Activated CD8-positive, alpha-beta memory T cell treated with anti-CD3 and anti-CD28 coated beads for 48 hours (primary cell): ENCODE data around the gene HSPB7.
"Not testable (repeated sequence)": the region's sequence is repeated elsewhere in the genome, so short reads cannot be mapped to it uniquely, and the experiment has no call there.

Source experiments
- DNase-seq, 3 experiments: peaks; one replicate each; pipeline ENCODE4 v3.0.0-alpha.2; 2020; ENCODE audit warnings: low read depth in 2 of 3, low spot score in 2 of 3

Gene HSPB7

DNA sequence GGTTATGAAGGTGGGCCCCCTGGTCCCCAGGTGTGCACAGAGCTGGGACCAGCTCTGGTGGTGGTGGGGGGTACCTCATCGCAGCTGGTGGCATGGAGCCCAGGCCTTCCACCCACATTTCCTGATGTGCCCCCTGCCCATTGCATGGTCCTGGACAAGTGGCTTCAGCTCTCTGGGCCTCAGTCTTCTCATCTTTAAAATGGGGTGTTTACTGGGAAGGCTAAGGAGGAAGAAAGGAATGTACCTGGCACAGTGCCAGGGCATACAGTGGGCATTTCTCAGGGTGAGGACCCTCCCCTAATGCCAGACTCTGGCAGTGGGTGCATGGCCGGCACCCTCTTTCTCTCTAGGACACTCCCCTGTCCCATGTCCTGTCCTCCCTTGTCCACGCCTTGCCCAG is 33.2 kb upstream of the HSPB7 start:
- DNase-seq: no peak

DNA sequence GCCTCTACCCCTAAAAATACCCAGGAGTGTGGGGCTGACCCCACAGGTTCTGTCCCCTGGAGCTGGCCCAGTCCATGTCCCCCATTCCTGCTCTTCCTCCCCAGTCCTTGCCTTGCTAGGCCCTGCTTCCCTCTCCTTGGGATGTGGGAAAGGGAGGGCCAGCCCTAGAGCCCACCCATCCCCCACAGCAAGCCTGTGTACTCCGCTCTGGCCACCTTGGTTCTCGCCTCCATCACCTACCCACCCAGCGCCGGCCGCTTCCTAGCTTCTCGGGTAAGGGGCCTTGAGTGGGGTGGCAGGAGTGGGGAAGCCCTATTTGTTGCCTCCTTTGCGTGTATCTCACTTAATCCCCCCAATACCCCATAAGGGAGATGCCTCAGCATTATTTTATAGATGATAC is 32.5 kb upstream of the HSPB7 start:
- DNase-seq: no peak

DNA sequence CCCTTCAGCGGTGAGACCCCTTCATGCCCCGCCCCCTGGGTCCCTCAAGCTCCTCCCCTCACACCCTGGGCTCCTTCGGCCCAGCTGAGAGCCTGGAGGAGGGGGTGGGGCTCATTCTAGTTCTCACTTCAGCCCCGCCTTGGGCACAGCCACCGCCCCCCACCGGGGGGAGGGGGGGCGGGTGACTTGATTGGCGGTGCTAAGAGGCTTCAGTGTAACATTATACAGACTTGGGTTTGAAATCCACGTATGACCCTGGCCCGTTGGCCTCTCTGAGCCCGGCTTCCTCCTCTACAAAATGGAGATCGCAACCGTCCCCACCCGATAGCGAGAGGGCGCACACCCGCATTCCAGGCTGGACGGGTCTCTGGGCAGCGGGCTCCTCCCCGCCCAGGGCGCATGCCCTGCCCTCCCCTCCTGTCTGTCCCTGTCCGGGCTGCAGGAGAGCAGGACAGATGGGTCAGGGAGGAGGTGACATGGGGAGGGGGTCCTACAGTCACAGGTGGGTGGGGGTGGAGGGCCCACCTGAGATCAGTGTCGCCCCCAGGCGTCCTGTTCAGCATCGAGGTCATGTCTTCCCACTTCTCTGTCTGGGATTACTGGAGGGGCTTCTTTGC is 30.8 kb upstream of the HSPB7 start:
- no peak for DNase-seq

DNA sequence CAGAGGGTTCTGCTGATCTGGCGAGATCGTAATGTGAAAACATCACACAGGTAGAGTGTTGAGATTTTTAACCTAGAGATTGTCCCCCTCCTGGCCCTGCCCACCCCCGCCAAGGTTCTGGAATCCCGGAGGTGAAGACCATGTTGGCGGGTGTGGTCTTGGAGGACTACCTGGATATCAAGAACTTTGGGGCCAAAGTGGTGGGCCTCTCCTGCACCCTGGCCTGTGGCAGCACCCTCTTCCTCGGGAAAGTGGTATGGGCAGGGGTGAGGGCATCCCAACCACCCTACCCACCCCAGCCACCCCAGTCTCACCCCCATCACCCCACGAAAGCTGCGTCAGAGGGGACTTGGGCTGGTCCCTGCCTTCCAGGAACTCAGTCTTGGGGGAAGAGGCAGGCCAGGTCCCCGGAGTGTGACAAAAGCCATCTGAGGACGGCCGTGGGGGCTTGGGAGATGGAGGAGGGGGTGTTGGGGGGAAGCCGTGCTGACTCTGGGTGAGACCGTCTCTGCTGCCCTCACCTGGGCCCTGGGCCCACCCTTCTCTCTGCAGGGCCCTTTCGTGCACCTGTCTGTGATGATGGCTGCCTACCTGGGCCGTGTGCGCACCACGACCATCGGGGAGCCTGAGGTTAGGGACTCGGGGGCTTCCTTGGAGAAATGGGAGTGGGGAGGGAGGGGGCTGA is 30.1 kb upstream of the HSPB7 start:
- DNase-seq: no peak

DNA sequence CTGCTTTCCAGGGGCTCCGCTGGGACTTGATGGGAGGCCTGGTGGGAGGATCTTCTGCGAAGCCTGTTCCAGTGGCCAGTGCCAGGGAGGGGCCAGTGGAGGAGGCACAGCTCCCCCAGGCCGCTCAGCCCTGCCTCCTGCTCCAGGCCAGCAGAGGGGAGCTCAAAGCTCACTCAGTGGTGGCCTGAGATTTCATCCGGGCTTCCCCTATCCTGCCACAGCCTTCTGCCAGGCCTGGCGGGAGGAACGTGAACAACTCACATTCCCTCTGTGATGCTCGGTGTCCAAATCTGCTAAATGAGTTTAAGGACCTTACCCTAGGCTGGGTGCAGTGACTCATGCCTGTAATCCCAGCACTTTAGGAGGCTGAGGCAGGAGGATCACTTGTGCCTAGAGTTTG is 29.0 kb upstream of the HSPB7 start:
- DNase-seq: no peak

DNA sequence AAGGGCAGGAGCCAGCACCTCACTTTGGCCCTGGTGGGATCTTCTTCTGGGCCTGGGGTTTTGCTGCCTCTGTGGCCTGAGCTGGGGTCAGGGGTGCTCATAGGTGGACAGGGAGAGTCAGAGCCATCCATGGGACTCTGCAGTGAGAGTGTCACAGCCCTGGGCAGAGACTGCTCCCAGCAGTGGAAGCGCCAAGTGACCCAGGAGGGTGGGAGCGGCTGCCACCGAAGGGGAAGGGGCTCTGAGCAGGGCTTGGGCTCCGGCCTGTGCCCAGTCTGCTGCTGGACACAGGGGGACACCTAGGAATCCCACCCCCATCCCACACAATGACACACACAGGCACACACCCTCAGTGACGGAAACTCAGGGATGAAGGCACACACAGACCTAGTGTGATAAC is 26.1 kb upstream of the HSPB7 start:
- no peak for DNase-seq

DNA sequence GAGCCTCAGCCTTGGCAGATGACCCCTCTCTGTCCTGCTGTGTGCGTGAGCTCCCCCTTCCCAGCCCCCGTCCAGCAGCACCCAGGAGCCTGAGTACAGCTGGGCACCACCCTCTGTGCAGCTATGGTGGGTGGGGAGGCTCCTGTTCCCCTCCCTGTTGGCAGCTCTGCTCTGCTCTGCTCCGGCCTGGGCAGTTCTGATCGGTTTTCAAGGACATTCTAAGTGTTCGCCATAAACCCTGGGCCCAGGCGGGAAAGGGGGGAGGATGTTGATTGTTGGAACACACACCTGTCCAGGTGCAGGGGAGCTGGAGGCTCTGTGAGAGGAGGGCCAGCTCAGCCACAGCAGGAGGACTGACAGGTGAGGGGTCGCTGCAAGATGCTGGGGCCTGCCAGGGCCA is 25.7 kb upstream of the HSPB7 start, which contains the start of gene CLCNKB:
TSS of gene CLCNKB (plus strand) at position 262 of the 400 bp plus-strand sequence. CDS start 711 bp downstream, outside the sequence.
- DNase-seq: no peak

DNA sequence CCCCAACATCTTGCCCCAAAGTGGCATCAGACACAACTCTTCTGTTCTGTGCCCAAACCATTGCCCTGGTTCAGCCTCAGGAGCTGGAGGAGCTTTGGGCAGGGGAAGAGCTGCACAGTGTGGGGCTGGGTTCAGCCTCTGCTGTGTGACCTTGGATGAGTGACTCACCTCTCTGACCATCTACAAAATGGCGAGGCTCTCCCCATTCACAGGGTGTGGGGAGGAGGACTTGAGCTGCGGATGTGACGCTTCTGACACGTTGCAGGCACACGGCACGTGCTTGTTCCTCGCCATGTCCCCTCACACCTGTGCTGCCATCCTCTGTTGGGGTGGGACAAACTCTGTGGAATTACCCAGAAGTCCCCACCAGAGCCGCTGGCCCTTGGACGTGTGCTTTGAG is 24.8 kb upstream of the HSPB7 start:
- DNase-seq: not testable (repeated sequence)

DNA sequence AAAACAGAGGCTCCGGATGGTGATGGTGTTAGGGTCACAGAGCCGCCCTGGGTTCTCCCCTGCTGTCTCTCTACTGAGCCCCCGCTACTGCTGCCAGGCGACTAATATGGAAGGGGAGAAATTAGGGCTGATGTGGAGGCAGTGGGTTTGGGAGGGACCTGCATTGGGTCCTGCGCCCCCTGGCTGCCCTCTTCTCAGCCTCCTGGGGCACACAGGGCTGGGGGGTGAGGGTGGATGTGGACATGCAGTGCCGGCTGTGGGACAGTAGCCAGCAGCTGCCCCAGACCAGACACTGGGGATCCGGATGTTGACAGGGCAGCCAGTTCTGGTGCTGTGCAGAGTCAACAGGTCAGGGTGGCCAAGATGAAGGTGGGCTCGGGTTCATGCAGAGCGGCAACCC is 24.3 kb upstream of the HSPB7 start:
- no peak for DNase-seq

DNA sequence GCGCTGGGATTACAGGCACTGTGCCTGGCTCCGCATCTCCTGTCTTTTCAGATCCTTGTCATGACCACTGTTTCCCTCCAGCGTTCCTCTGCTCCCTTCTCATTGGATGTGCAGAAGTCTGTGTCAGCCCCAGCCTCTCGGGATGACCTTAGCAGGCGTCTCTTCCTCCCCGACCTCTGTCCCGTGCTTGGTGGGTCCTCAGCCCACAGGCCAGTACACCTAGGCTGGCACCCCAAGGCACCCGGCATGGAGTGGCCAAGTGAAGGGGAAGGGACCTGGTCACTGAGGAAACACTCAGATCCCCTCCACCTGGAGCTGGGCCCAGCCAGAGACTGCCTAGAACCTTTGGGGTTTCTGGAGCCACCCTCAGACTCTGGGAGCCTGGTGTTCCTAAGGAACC is 23.4 kb upstream of the HSPB7 start:
- no peak for DNase-seq

DNA sequence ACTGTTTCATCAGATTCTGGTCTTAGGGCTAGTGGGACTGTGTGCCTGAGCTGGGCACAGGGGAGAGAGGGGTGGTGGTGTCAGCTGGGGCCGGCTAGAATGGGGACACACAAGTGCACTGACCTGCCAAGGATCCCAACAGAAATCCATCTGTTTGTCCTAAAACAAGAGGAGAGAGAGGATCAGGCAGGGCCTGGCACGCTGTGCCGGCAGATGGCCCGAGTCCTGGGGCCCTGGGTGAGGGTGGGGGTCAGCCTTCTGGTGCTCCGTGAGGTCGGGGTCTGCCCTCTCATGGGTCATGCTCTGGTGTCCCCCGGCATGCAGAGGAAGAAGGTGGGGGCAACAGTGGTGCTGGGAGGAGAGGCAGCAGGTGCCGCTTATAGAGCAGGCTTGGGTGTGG is 22.0 kb upstream of the HSPB7 start:
- not testable (repeated sequence) for DNase-seq

DNA sequence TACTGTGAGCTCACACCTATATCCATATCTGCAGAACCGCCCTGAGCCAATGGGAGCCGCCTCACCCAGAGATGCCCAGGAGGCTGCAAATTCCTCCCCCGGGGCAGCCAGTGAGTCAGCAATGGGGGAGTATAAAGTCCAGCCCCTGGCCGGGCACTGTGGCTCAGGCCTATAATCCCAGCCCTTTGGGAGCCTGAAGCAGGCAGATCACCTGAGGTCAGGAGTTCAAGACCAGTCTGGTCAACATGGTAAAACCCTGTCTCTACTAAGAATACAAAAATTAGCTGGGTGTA is 20.7 kb upstream of the HSPB7 start:
- no peak for DNase-seq

DNA sequence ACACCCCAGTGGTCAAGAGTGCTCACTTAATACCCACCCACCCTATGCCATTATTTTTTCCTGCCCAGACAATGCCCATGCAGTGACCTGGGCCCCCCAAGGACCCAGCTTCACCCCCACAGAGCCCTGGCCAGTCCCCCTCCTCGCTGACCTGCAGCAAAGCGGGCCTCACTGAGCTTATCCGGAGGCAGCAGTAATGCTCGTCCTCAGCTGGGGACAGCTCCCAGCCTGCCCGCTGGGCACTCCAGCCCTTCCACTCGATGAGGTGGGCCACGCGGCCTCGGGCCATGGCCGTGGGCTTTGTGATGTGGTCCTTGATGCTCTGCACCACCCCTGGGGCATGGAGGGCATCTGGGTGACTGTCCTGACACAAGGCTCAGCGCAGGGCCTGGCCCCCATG is 18.6 kb upstream of the HSPB7 start:
- DNase-seq: not testable (repeated sequence)

DNA sequence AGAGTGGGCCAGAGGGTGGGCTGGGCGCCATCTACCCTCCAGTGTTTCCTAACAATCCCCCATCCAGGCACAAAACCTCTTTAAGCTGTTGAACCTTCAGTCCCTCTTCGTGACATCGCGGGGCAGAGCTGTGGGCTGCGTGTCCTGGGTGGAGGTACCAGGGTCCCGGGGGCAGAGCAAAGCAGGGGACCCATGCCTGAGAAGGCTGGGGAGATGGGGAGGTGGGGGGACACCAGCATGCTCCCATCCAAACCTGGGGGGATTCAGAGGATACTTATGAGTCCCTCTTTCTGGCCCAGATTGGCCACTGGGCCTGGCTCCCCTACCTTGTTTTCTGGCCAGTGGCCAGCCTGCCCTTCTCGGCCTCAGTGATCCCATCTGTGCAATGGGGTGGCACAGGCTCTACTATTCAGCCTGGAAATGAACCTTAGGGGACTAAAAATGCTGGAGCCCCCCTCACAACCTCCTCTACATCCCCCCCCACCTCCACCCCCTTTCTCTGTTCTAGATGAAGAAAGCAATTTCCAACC is 15.3 kb upstream of the HSPB7 start:
- DNase-seq: not testable (repeated sequence)

DNA sequence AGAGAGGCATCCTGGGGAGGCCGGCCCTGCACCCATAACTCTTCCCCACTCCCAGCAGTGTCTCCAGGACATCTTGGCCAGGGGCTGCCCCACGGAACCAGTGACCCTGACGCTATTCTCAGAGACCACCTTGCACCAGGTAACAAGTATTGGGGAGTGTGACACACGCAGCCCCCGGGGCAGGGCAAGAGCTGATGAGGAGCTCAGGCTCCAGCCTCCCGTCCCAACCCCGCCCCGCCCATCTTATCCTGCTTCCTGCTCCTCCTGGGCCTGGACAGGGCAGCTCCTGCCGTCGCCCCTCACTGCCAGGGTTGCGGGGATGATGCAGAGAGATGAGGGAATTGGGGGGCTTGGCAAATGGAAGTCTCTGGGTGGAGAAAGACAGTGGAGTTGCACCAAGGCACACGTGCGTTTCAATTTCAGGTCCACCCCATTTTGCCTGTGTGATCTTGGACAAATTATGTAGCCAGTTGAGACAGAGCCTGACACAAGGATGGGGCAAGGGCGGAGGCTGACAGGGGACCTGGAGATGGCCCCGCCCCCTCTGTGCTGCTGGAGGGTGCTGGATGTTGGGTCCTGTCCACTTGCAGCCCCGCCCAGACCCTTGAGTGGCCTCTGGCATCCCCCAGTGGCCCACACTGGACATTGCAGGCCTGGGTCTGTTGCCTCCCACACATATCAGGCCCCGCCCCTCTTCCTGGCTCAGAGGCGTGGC is 14.7 kb upstream of the HSPB7 start:
- peak; percentile 27 to 40 (median 38) for DNase-seq

DNA sequence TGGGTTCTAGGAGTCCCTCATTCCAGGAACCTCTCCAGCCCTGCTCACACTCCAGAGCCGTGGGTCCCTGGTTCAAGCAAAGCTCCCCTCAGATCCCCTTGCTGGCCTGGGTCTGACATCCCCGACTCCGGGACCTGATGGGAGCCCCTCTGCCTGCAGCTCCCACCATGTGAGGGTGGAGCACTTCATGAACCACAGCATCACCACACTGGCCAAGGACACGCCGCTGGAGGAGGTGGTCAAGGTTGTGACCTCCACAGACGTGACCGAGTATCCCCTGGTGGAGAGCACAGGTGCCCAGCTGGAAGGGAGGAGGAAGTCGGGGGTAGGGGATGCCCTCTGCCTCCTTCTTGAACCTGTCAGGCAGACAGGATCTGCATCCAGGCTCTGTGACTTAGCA is 13.7 kb upstream of the HSPB7 start:
- no peak for DNase-seq

DNA sequence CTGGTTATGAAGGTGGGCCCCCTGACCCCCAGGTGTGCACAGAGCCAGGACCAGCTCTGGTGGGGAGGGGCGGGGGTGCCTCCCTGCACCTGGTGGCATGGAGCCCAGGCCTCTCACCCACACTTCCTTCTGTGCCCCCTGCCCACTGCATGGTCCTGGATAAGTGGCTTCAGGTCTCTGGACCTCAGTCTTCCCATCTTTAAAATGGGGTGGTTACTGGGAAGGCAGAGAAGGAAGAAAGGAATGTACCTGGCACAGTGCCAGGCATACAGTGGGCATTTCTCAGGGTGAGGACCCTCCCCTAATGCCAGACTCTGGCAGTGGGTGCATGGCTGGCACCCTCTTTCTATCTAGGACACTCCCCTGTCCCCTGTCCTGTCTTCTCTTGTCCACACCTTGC is 11.4 kb upstream of the HSPB7 start:
- no peak for DNase-seq

DNA sequence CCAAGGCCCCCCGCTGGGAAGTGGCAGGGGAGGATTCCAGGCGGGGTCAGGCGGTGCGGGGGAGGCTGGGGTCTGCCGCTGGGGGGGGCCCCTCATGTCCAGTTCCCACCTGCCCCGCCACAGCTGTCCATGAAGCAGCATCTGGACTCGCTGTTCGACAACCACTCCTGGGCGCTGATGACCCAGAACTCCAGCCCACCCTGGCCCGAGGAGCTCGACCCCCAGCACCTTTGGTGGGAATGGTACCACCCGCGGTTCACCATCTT is 11.1 kb upstream of the HSPB7 start:
- DNase-seq: not testable (repeated sequence)

DNA sequence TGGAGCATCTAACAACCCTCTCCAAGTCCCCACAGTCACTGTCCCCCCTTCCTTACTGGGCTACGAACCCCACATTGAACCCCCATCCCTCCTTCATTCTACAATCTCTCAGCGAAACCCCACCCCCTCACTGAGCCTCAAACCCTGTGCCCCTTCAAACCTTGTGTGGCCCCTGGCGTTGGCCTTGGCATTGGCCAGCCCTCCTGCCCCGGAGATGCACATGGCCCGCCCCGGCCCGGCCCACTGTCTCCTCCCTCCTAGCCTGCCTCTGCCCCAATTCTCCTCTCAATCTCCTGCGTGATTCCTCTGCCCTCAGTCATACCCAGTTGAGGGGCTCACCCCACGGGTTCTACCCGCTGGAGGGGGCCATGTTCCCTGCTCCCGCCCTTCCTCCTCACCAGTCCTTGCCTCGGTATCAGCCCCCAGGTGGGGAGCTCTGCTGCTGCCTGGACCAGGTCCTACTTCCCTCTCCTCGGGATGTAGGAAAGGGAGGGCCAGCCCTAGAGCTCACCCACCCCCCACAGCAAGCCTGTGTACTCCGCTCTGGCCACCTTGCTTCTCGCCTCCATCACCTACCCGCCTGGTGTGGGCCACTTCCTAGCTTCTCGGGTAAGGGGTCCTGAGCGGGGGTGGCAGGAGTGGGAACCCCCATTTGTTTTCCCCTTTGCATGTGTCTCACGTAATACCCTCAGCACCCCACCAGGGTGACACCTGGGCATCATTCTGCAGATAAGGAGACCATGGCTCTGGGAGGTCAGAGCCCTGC is 10.6 kb upstream of the HSPB7 start:
- no peak for DNase-seq

DNA sequence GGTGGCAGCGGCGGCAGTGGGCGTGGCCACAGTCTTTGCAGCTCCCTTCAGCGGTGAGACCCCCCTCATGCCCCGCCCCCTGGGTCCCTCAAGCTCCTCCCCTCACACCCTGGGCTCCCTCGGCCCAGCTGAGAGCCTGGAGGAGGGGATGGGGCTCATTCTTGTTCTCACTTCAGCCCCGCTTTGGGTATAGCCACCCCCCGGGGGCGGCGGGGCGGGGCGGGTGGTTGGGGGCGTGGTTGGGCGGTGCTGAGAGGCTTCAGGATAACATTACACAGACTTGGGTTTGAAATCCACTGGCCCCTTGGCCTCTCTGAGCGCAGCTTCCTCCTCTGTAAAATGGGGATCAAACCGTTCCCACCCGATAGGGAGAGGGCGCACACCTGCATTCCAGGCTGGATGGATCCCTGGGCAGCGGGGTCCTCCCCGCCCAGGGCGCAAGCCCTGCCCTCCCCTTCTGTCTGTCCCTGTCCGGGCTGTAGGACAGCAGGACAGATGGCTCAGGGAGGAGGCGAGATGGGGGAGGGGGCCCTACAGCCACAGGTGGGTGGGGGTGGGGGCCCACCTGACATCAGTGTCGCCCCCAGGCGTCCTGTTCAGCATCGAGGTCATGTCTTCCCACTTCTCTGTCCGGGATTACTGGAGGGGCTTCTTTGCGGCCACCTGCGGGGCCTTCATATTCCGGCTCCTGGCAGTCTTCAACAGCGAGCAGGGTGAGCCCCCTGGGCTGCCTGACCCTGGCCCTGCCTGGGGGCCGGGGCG is 9.1 kb upstream of the HSPB7 start:
- DNase-seq: no peak

DNA sequence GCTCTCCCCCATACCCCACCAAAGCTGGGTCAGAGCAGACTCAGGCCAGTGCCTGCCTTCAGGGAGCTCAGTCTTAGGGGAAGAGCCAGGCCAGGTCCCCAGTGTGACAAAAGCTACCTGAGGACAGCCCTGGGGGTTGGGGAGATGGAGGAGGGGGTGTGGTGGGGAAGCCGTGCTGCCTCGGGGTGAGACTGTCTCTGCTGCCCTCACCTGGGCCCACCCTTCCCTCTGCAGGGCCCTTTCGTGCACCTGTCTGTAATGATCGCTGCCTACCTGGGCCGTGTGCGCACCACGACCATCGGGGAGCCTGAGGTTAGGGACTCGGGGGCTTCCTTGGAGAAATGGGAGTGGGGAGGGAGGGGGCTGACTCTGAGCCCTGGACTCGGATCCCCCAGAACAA is 8.5 kb upstream of the HSPB7 start:
- DNase-seq: not testable (repeated sequence)
